Esophagus muscularis mucosa (tissue), 4 donors: ENCODE results near the gene ADCY1. TPM values are rescaled to one million over a fixed set of nuclear protein-coding genes. Genes with fewer than 3 reads are reported as not detected.

ENCODE experiments used
- DNase-seq: peaks from one replicate; pipeline ENCODE4 v3.0.0-alpha.2; 2017; ENCODE audit errors: extremely low spot score
- H3K27ac ChIP-seq, 4 donors: fragments of 200-600 bp; sonication (generic); replicated peaks in 1 of 4; 1 replicate in 3 of 4; 2 replicates in 1 of 4; pipeline ENCODE4 v1.5.1; 2016 to 2019; ENCODE audit warnings: mild to moderate bottlenecking in 1 of 4
- H3K27me3 ChIP-seq, 4 donors: fragments of 200-600 bp; sonication (generic); one replicate each; pipeline versions ENCODE4 v1.5.1 to v1.6.0; 2016 to 2019
- H3K36me3 ChIP-seq, 4 donors: fragments of 200-600 bp; sonication (generic); one replicate each; pipeline ENCODE4 v1.5.1; 2016 to 2019
- H3K4me1 ChIP-seq, 4 donors: fragments of 200-600 bp; sonication (generic); one replicate each; pipeline ENCODE4 v1.5.1; 2016 to 2019
- H3K4me3 ChIP-seq, 4 donors: fragments of 200-600 bp; sonication (generic); 1 replicate in 2 of 4; 2 replicates in 2 of 4; pipeline ENCODE4 v1.5.1; 2016 to 2019; ENCODE audit warnings: mild to moderate bottlenecking in 4 of 4, moderate library complexity in 1 of 4
- H3K9me3 ChIP-seq, 4 donors: fragments of 200-600 bp; sonication (generic); 1 replicate in 3 of 4; 2 replicates in 1 of 4; pipeline ENCODE4 v1.5.1; 2016 to 2019
- CTCF ChIP-seq, 3 experiments: fragments of 200-600 bp in 2 of 3; fragments of 450-650 bp in 1 of 3; sonication (generic) in 2 of 3; IDR thresholded peaks; one replicate each; pipeline ENCODE4 v1.5.1; 2017 to 2019; ENCODE audit warnings: antibody characterized with exemption in 3 of 3, mild to moderate bottlenecking in 2 of 3, moderate library complexity in 1 of 3
- EP300 ChIP-seq: sonication (generic); formaldehyde crosslinking; IDR thresholded peaks from one replicate; pipeline ENCODE4 v1.6.1; 2017; ENCODE audit warnings: antibody characterized with exemption
- POLR2A ChIP-seq: fragments of 450-650 bp; IDR thresholded peaks from one replicate; pipeline ENCODE4 v1.6.1; 2017; ENCODE audit warnings: antibody characterized with exemption, moderate library complexity, mild to moderate bottlenecking, low read depth
- POLR2AphosphoS5 ChIP-seq, 2 donors: sonication (generic); formaldehyde crosslinking; IDR thresholded peaks; one replicate each; pipeline ENCODE4 v1.6.1; 2017; ENCODE audit warnings: antibody characterized with exemption in 2 of 2
- WGBS: methylation state at CpG from one replicate; pipeline ENCODE4 v1.1.5; 2018; 5-methylcytosine and 5-hydroxymethylcytosine counted together
- intact Hi-C: fragments of 100-400 bp; cut with DNase I; formaldehyde crosslinking; loops from one replicate; pipeline ENCODE4 v1.15.1; 2023
- total RNA-seq, 4 donors: library from RNA; depleted of rRNA; stranded (reverse); fragments of >200 nt; gene quantifications; one replicate each; pipeline versions ENCODE4 v1.1.0 to v1.2.1, GENCODE V29; 2016

Gene ADCY1
- total RNA-seq, 4 donors from 2014 or later, result 0.42 to 2.1 (median 1.2) TPM

DNA sequence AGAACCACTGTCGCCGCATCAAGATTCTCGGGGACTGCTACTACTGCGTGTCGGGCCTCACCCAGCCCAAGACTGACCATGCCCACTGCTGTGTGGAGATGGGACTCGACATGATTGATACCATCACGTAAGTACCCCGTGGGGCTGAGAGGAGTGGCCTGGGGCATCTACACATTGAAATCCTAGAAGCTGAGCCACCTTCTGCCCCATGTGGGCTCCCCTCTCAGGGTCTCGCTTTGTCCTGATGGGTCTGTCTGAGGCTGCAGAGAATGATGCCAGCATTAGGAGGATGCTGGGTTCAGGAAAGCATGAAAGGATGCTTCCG, 74.5 kb downstream of the ADCY1 start:
- Histone ChIP-seq H3K27ac (no peak overlapping the region), H3K27me3 (no peaks in the 10 kb centered on the region), H3K4me3 (no peak overlapping the region), H3K4me1 (peaks cover 0 to 5% (median 0%) of the 10 kb centered on the region in 4 donors), H3K36me3 (peaks cover 0 to 5% (median 0%) of the 10 kb centered on the region in 4 donors), H3K9me3 (no peaks in the 10 kb centered on the region)
- TF ChIP-seq CTCF (IDR thresholded peaks at IDR 0.05), result no peak
- no peak for DNase-seq
- WGBS, result 94% methylated on average over 10 of the region's 10 CpGs
- intact Hi-C loops, result no loop called here

DNA sequence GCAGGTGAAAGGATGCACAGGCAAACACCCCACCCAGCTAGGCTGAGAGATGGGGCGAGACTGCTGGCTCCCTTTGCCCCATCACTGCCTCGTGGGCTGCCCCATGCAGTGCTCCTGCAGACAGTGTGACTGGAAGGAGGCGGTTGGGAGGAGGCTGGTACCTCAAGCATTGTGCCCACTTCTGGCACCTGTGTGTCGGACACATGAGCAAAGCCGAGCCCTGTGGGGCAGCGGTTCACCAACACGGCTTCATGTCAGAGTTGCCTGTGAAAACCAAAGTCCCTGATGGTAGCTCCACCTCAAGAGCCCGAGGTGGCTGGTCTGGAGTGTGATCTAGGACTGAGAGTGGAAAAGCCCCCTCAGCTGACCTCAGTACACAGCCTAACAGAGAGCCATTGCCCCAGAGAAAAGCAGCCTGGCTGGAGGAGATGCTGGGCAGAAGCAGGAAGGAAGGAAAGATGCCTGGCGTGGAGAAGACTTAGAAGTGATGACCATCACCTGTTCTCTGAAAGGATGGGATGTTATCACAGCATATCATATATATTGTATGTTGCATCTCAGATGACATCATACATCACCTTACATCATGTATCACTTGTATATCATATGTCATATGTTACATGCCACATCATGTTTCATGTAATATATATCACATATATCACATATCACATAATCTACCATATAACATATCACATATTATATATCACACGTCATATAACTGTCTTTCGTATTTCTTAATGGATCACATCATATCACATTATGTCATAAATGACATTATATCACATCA, 75.6 kb downstream of the ADCY1 start:
- 93% methylated on average over 8 of the region's 11 CpGs for WGBS
- intact Hi-C loops, result no loop called here
- H3K36me3 ChIP-seq, result peaks cover 0 to 5% (median 0%) of the 10 kb centered on the region in 4 donors
- no peaks in the 10 kb centered on the region for H3K27me3 ChIP-seq
- no peak overlapping the region for H3K27ac ChIP-seq
- no peak for TF ChIP-seq EP300
- TF ChIP-seq POLR2AphosphoS5 (IDR thresholded peaks at IDR 0.05), result no peak
- TF ChIP-seq CTCF (IDR thresholded peaks at IDR 0.05), result no peak
- no peak for TF ChIP-seq POLR2A
- no peak for DNase-seq
- no peak overlapping the region for H3K4me3 ChIP-seq
- H3K4me1 ChIP-seq, result peaks cover 0 to 5% (median 0%) of the 10 kb centered on the region in 4 donors
- no peaks in the 10 kb centered on the region for H3K9me3 ChIP-seq

GRCh38 chr7:45650404-45651394, 76.5 kb downstream of the ADCY1 start:
- TF ChIP-seq EP300, result no peak
- no peak for TF ChIP-seq POLR2A
- TF ChIP-seq POLR2AphosphoS5 (IDR thresholded peaks at IDR 0.05), result no peak
- TF ChIP-seq CTCF (IDR thresholded peaks at IDR 0.05), result no peak
- Histone ChIP-seq H3K9me3 (no peaks in the 10 kb centered on the region), H3K27me3 (no peaks in the 10 kb centered on the region), H3K4me1 (peaks cover 0 to 5% (median 0%) of the 10 kb centered on the region in 4 donors), H3K4me3 (no peak overlapping the region), H3K27ac (no peak overlapping the region), H3K36me3 (peaks cover 0 to 5% (median 0%) of the 10 kb centered on the region in 4 donors)
- intact Hi-C loops, result no loop called here
- no peak for DNase-seq
- WGBS, result 70% methylated on average over 11 of the region's 13 CpGs

GRCh38 chr7:45651540-45651939, 77.4 kb downstream of the ADCY1 start:
- DNase-seq, result no peak
- TF ChIP-seq EP300 (no peak), CTCF (IDR thresholded peaks at IDR 0.05) (no peak), POLR2A (no peak), POLR2AphosphoS5 (IDR thresholded peaks at IDR 0.05) (no peak)
- WGBS, result 90% methylated on average over 6 of the region's 6 CpGs

More at GRCh38 chr7:45651540-45651939, 77.4 kb downstream of the ADCY1 start:
- H3K27ac ChIP-seq, result no peak overlapping the region
- H3K4me3 ChIP-seq, result no peak overlapping the region
- H3K9me3 ChIP-seq, result no peaks in the 10 kb centered on the region
- peaks cover 0 to 5% (median 0%) of the 10 kb centered on the region in 4 donors for H3K36me3 ChIP-seq
- H3K27me3 ChIP-seq, result no peaks in the 10 kb centered on the region
- H3K4me1 ChIP-seq, result peaks cover 0 to 5% (median 0%) of the 10 kb centered on the region in 4 donors
- intact Hi-C loops, result no loop called here
